A549 (cell line): ENCODE measurements around the gene MARCHF9. TPM values are rescaled to one million over a fixed set of nuclear protein-coding genes. Genes with fewer than 3 reads are reported as not detected.

Experiments
- ATAC-seq, 2 experiments: fragments of 200-7000 bp in 1 of 2; fragments of >200 bp in 1 of 2; cut with Nextera tagmentation in 1 of 2; cut with Tn5 transposase in 1 of 2; 3 replicates each; pipeline versions ENCODE4 v1.8.0 to v1.9.1; 2018 to 2020; ENCODE audit warnings: mild to moderate bottlenecking in 1 of 2, moderate library complexity in 1 of 2
- CTCF ChIA-PET: fragments of 300-600 bp; sonication (Branson Sonifier 250); formaldehyde crosslinking; extraction: SDS; loops from one replicate; lab custom pipeline; 2021; ENCODE audit warnings: antibody characterized with exemption, inconsistent platforms; lab: Yijun Ruan, JAX
- POLR2A ChIA-PET: fragments of 350-600 bp; formaldehyde crosslinking; extraction: SDS; loops from one replicate; lab custom pipeline; 2021; ENCODE audit warnings: antibody characterized with exemption, inconsistent platforms; lab: Yijun Ruan, JAX
- DNase-seq, 2 experiments: peaks; one replicate each; pipeline versions ENCODE4 v3.0.0 to v3.0.0-alpha.2; 2011 to 2016; ENCODE audit warnings: low read depth in 1 of 2, low spot score in 1 of 2
- FAIRE-seq: peaks from 2 replicates; lab custom pipeline; 2011; peaks lifted over from hg19 to GRCh38; lab: Jason Lieb, UNC
- H3K27ac ChIP-seq, 2 experiments: fragments of >200 bp; sonication (Bioruptor Twin); formaldehyde crosslinking; 3 replicates each; pipeline ENCODE4 v1.5.1; 2016 to 2017
- H3K4me1 ChIP-seq: fragments of >200 bp; sonication (Bioruptor Twin); formaldehyde crosslinking; 3 replicates; pipeline ENCODE4 v1.6.1; 2016
- H3K4me2 ChIP-seq: fragments of >200 bp; sonication (Bioruptor Twin); formaldehyde crosslinking; 3 replicates; pipeline ENCODE4 v1.6.1; 2016
- H3K4me3 ChIP-seq: fragments of >200 bp; sonication (Bioruptor Twin); formaldehyde crosslinking; 3 replicates; pipeline ENCODE4 v1.5.1; 2016
- H3K9me3 ChIP-seq: fragments of >200 bp; sonication (Bioruptor Twin); formaldehyde crosslinking; 3 replicates; pipeline ENCODE4 v1.6.1; 2016
- ATOH8 ChIP-seq: fragments of 250-450 bp; sonication (Bioruptor Pico); IDR thresholded peaks from 2 replicates; pipeline ENCODE4 v1.5.0; 2020; ENCODE audit warnings: low read depth, mild to moderate bottlenecking, moderate library complexity
- BCL3 ChIP-seq: fragments of >200 bp; sonication (Bioruptor Twin); formaldehyde crosslinking; IDR thresholded peaks from 3 replicates; pipeline ENCODE4 v1.6.1; 2016
- CBX2 ChIP-seq: fragments of 200-600 bp; sonication (generic); IDR thresholded peaks from 2 replicates; pipeline ENCODE4 v1.6.1; 2016; ENCODE audit warnings: low read depth, mild to moderate bottlenecking, borderline replicate concordance
- CHD2 ChIP-seq: fragments of 150-350 bp; IDR thresholded peaks from 2 replicates; pipeline ENCODE4 v1.6.1; 2014; ENCODE audit warnings: low read length; ENCODE audit not compliant: partially characterized antibody
- CHD4 ChIP-seq: fragments of 200-600 bp; sonication (generic); IDR thresholded peaks from 2 replicates; pipeline ENCODE4 v1.6.1; 2016; ENCODE audit warnings: antibody characterized with exemption, mild to moderate bottlenecking, borderline replicate concordance
- CTCF ChIP-seq: fragments of >200 bp; sonication (Bioruptor Twin); formaldehyde crosslinking; IDR thresholded peaks from 3 replicates; pipeline ENCODE4 v1.5.1; 2016
- E2F6 ChIP-seq: IDR thresholded peaks from 2 replicates; pipeline ENCODE4 v1.6.1; 2012; ENCODE audit warnings: low read depth, borderline replicate concordance
- EHMT2 ChIP-seq: fragments of 200-600 bp; sonication (generic); IDR thresholded peaks from 2 replicates; pipeline ENCODE4 v1.6.1; 2016; ENCODE audit warnings: antibody characterized with exemption, low read depth, mild to moderate bottlenecking, moderate library complexity
- FOSB ChIP-seq: fragments of 250-450 bp; sonication (Bioruptor Pico); IDR thresholded peaks from 2 replicates; pipeline ENCODE4 v1.5.0; 2020; ENCODE audit warnings: mild to moderate bottlenecking, moderate library complexity
- FOSL2 ChIP-seq, 2 experiments: fragments of 450-650 bp in 1 of 2; fragments of >200 bp in 1 of 2; sonication (Bioruptor Twin) in 1 of 2; formaldehyde crosslinking; IDR thresholded peaks; 2 replicates each; pipeline versions ENCODE4 v1.5.0 to v1.6.1; 2016 to 2020; ENCODE audit warnings: mild to moderate bottlenecking in 1 of 2, moderate library complexity in 1 of 2
- GATA3 ChIP-seq: IDR thresholded peaks from 2 replicates; pipeline ENCODE4 v1.6.1; 2012; ENCODE audit warnings: borderline replicate concordance
- HES2 ChIP-seq: fragments of >200 bp; sonication (Bioruptor Twin); formaldehyde crosslinking; IDR thresholded peaks from 2 replicates; pipeline ENCODE4 v1.6.1; 2016
- HMGXB4 ChIP-seq: fragments of 250-450 bp; sonication (Bioruptor Pico); IDR thresholded peaks from 2 replicates; pipeline ENCODE4 v1.5.0; 2021; ENCODE audit warnings: mild to moderate bottlenecking, moderate library complexity, borderline replicate concordance
- HOXA7 ChIP-seq: fragments of 250-450 bp; sonication (Bioruptor Pico); IDR thresholded peaks from 2 replicates; pipeline ENCODE4 v1.5.0; 2020; ENCODE audit warnings: mild to moderate bottlenecking, moderate library complexity
- MYC ChIP-seq: IDR thresholded peaks from 2 replicates; pipeline ENCODE4 v1.6.1; 2012; ENCODE audit warnings: mild to moderate bottlenecking, inconsistent platforms, low read length, improper control_type of control experiment, borderline replicate concordance
- NPAS2 ChIP-seq: fragments of 250-450 bp; sonication (Bioruptor Pico); IDR thresholded peaks from 2 replicates; pipeline ENCODE4 v1.8.0; 2022; ENCODE audit warnings: mild to moderate bottlenecking, moderate library complexity, borderline replicate concordance
- NR3C1 ChIP-seq: fragments of >200 bp; sonication (Bioruptor Twin); formaldehyde crosslinking; IDR thresholded peaks from 3 replicates; pipeline ENCODE4 v1.6.1; 2017
- PHF8 ChIP-seq: fragments of 200-600 bp; sonication (generic); IDR thresholded peaks from 2 replicates; pipeline ENCODE4 v1.6.1; 2016; ENCODE audit warnings: low read depth, mild to moderate bottlenecking, antibody characterized with exemption, moderate library complexity, borderline replicate concordance
- POLR2AphosphoS2 ChIP-seq: conservative IDR thresholded peaks from 2 replicates; pipeline ENCODE4 v1.6.1; 2012; ENCODE audit warnings: low read length, improper control_type of control experiment, inconsistent platforms
- ZC3H11A ChIP-seq: fragments of 450-650 bp; IDR thresholded peaks from 2 replicates; pipeline ENCODE4 v1.6.1; 2014; ENCODE audit warnings: antibody characterized with exemption, mild to moderate bottlenecking
- WGBS: methylation state at CpG from one replicate; pipeline ENCODE4 v1.1.6; 2017; ENCODE audit errors: missing lambda C conversion rate; 5-methylcytosine and 5-hydroxymethylcytosine counted together
- polyA plus RNA-seq, 4 experiments: library from polyadenylated mRNA; depleted of rRNA in 3 of 4; stranded (reverse); fragments of >200 nt; fragmentation: RNase III in 1 of 4; extraction: RNeasy Plus Mini Kit Qiagen cat#74134 plus additional on column Dnase treatment in 1 of 4; gene quantifications; 2 replicates in 3 of 4; 3 replicates in 1 of 4; pipeline ENCODE4 v1.2.3, GENCODE V29; 2011 to 2017

Gene MARCHF9
- polyA plus RNA-seq, 2 of the 4 experiments (the other 2 are of a cell fraction) = 6.8 to 7.2 TPM

GRCh38 chr12:57741413-57741789 lies 13.5 kb upstream of the MARCHF9 start:
- peaks cover 37% of the 10 kb centered on the region for H3K4me1 ChIP-seq
- TF ChIP-seq CTCF (no peak), HES2 (no peak), E2F6 (no peak), NR3C1 (no peak), FOSL2 (IDR thresholded peaks at IDR 0.05) (no peak), FOSL2 (CRISPR knock-in tag; IDR thresholded peaks at IDR 0.05) (no peak), CBX2 (no peak), HMGXB4 (no peak), PHF8 (no peak), POLR2AphosphoS2 (no peak), GATA3 (no peak), ZC3H11A (no peak), NPAS2 (no peak), MYC (no peak), FOSB (CRISPR knock-in tag) (no peak), HOXA7 (no peak), ATOH8 (CRISPR knock-in tag) (no peak), EHMT2 (no peak)
- FAIRE-seq (no peak), ATAC-seq (no peak), DNase-seq (no peak)
- 80% methylated on average over 1 of the region's 1 CpG for WGBS
- H3K9me3 ChIP-seq = no peaks in the 10 kb centered on the region
- H3K27ac ChIP-seq = no peak overlapping the region
- ChIA-PET POLR2A (no interaction called here), CTCF (interaction anchor here (0.6 to 10.7 kb wide), 8 partner anchors 9 to 158 kb away, joined by 3 to 242 read pairs (median 3); partner anchors contain the start of gene OS9)
- H3K4me2 ChIP-seq = no peak overlapping the region
- no peak overlapping the region for H3K4me3 ChIP-seq

- ATAC-seq = no peak
Measured at GRCh38 chr12:57741844-57742738, 12.8 kb upstream of the MARCHF9 start.

More at GRCh38 chr12:57741844-57742738, 12.8 kb upstream of the MARCHF9 start:
- Histone ChIP-seq H3K27ac (no peak overlapping the region), H3K9me3 (no peaks in the 10 kb centered on the region), H3K4me1 (peaks cover 30% of the 10 kb centered on the region), H3K4me2 (no peak overlapping the region), H3K4me3 (no peak overlapping the region)
- WGBS = 55% methylated on average over 14 of the region's 14 CpGs
- DNase-seq (peak in 1 of 2 experiments; percentile 52), FAIRE-seq (no peak)
- ChIA-PET POLR2A (no interaction called here), CTCF (interaction anchor here (0.8 to 10.7 kb wide), 6 partner anchors 8 to 48 kb away, joined by 3 to 242 read pairs (median 3); partner anchors contain the start of gene OS9)
- TF ChIP-seq CHD4 = no peak
- TF ChIP-seq CHD2 = no peak
- no peak for TF ChIP-seq EHMT2
- TF ChIP-seq BCL3 = no peak
- no peak for TF ChIP-seq ATOH8 (CRISPR knock-in tag)
- no peak for TF ChIP-seq FOSB (CRISPR knock-in tag)
- no peak for TF ChIP-seq HES2
- no peak for TF ChIP-seq HMGXB4
